Transverse colon (tissue), 4 donors: ENCODE results near the gene BMPER. TPM values are rescaled to one million over a fixed set of nuclear protein-coding genes. Genes with fewer than 3 reads are reported as not detected.

Experiments
- DNase-seq: peaks from one replicate; pipeline ENCODE4 v3.0.0-alpha.2; 2019
- H3K27ac ChIP-seq, 4 donors: fragments of 200-600 bp; sonication (generic); 2 replicates each; pipeline ENCODE4 v1.5.1; 2016 to 2018; ENCODE audit warnings: inconsistent platforms in 4 of 4
- H3K27me3 ChIP-seq: fragments of 200-600 bp; sonication (generic); 2 replicates; pipeline ENCODE4 v1.5.1; 2017; ENCODE audit warnings: inconsistent platforms
- H3K36me3 ChIP-seq, 4 donors: fragments of 200-600 bp; sonication (generic); 2 replicates each; pipeline ENCODE4 v1.5.1; 2017 to 2019; ENCODE audit warnings: inconsistent platforms in 4 of 4
- H3K4me1 ChIP-seq, 4 donors: fragments of 200-600 bp; sonication (generic); 2 replicates each; pipeline ENCODE4 v1.5.1; 2017 to 2020; ENCODE audit warnings: inconsistent platforms in 4 of 4
- H3K4me3 ChIP-seq, 4 donors: fragments of 200-600 bp; sonication (generic); 1 replicate in 1 of 4; 2 replicates in 3 of 4; pipeline versions ENCODE4 v1.5.1 to v1.6.1; 2017 to 2019; ENCODE audit warnings: inconsistent platforms in 4 of 4
- H3K9me3 ChIP-seq, 2 donors: fragments of 200-600 bp; sonication (generic); 2 replicates each; pipeline ENCODE4 v1.5.1; 2017 to 2019; ENCODE audit warnings: inconsistent platforms in 2 of 2
- EP300 ChIP-seq: sonication (generic); formaldehyde crosslinking; IDR thresholded peaks from one replicate; pipeline ENCODE4 v1.6.1; 2017; ENCODE audit warnings: antibody characterized with exemption, low read depth
- POLR2A ChIP-seq: fragments of 450-650 bp; IDR thresholded peaks from one replicate; pipeline ENCODE4 v1.6.1; 2016; ENCODE audit warnings: antibody characterized with exemption, mild to moderate bottlenecking, moderate library complexity
- POLR2AphosphoS5 ChIP-seq, 3 donors: sonication (generic); formaldehyde crosslinking; IDR thresholded peaks; one replicate each; pipeline ENCODE4 v1.6.1; 2016; ENCODE audit warnings: antibody characterized with exemption in 3 of 3
- WGBS, 2 donors: methylation state at CpG; one replicate each; pipeline ENCODE4 v1.1.5; 2018; ENCODE audit warnings: low coverage in 1 of 2; 5-methylcytosine and 5-hydroxymethylcytosine counted together
- in situ Hi-C, 4 donors: fragments of 200-750 bp; cut with MboI; loops; one replicate each; pipeline versions ENCODE4 v1.15.0 to v1.15.1; 2017; ENCODE audit warnings: low sequenced_read_pairs in 3 of 4, low pct_ligation_motif_present in 1 of 4, low pct_unique_long_range_greater_than_20kb in 1 of 4
- intact Hi-C: fragments of 100-400 bp; cut with DNase I; formaldehyde crosslinking; loops from one replicate; pipeline ENCODE4 v1.15.1; 2023; ENCODE audit warnings: low total_unique reads
- total RNA-seq, 4 donors: library from RNA; depleted of rRNA; stranded (reverse); fragments of >200 nt; gene quantifications; one replicate each; pipeline ENCODE4 v1.1.0, GENCODE V29; 2016
- TF ChIP-seq, protein P1 (sequence below), 5 experiments: fragments of 200-600 bp in 3 of 5; fragments of 450-650 bp in 2 of 5; sonication (generic) in 3 of 5; IDR thresholded peaks; 1 replicate in 2 of 5; 2 replicates in 3 of 5; pipeline ENCODE4 v1.5.1; 2016 to 2017; ENCODE audit warnings: antibody characterized with exemption in 5 of 5, inconsistent platforms in 3 of 5, mild to moderate bottlenecking in 2 of 5, moderate library complexity in 1 of 5

Gene BMPER
- total RNA-seq, 4 donors from 2014 or later: 1.00 to 2.5 (median 1.8) TPM

DNA sequence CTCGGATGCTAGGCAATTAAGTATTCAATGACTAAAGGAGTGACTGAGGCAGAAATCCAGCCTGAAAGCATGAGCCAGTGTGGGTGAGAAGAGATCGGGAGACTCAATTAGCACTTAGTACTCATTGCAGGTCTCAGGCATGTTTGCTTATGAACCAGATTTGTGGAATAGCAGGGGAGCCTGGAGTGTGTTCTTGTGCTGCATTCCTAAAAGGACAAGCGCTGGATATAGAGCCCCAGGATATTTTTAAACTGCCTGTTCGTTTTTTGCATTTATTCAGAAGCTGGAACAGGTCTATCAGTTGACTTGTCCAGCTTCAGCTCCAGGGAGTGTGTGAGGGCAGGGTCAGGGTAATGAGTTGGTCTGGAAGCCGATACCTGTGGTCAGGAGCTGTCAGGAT is 120.3 kb downstream of the BMPER start:
- H3K27me3 ChIP-seq: no peaks in the 10 kb centered on the region
- H3K27ac ChIP-seq: no peak overlapping the region
- no peaks in the 10 kb centered on the region for H3K4me1 ChIP-seq
- no peak for DNase-seq
- TF ChIP-seq POLR2A (no peak), EP300 (no peak), POLR2AphosphoS5 (IDR thresholded peaks at IDR 0.05) (no peak)
- TF ChIP-seq, protein P1, sequence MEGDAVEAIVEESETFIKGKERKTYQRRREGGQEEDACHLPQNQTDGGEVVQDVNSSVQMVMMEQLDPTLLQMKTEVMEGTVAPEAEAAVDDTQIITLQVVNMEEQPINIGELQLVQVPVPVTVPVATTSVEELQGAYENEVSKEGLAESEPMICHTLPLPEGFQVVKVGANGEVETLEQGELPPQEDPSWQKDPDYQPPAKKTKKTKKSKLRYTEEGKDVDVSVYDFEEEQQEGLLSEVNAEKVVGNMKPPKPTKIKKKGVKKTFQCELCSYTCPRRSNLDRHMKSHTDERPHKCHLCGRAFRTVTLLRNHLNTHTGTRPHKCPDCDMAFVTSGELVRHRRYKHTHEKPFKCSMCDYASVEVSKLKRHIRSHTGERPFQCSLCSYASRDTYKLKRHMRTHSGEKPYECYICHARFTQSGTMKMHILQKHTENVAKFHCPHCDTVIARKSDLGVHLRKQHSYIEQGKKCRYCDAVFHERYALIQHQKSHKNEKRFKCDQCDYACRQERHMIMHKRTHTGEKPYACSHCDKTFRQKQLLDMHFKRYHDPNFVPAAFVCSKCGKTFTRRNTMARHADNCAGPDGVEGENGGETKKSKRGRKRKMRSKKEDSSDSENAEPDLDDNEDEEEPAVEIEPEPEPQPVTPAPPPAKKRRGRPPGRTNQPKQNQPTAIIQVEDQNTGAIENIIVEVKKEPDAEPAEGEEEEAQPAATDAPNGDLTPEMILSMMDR (IDR thresholded peaks at IDR 0.05): no peak
- no peaks in the 10 kb centered on the region for H3K36me3 ChIP-seq
- 66 to 70% methylated on average over 2 to 5 of the region's 5 CpGs for WGBS, 2 donors
- no peak overlapping the region for H3K4me3 ChIP-seq
- in situ Hi-C loops (no loop called here), intact Hi-C loops (no loop called here)
- no peaks in the 10 kb centered on the region for H3K9me3 ChIP-seq

DNA sequence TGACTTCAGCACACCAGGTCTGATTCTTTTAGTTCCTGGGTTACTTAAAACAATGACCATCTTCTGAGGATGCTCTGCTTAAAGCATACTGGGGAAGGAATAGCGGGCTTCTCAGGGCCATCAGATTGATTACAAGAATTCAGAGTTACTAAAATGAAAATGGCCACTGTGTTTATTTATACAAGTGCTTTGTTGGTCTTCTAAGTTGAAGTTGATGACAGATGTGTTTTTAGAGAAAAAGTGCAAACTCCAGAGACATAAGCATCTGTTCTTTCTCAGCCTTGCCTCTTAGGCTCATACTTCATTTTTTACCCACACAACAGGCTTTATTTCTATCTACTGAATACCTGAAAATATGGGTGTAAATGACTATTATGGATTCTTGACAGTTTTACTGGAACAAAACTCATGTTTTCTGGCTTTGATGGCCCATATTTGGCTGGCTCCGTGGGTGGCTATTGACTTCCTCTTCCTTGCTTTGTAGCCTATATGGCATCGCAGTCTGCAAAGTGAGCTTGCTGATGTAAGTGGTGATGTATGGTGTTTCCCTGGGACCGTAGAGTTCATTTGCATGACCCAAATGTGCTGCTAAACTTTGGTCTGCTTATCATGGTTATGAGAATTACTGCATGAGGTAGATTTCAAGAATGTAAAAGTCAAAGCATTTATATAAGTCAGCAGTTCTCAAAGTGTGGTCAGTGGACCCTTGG is 121.3 kb downstream of the BMPER start:
- Histone ChIP-seq H3K4me3 (no peak overlapping the region), H3K4me1 (no peaks in the 10 kb centered on the region), H3K27me3 (no peaks in the 10 kb centered on the region), H3K27ac (no peak overlapping the region), H3K9me3 (no peaks in the 10 kb centered on the region), H3K36me3 (no peaks in the 10 kb centered on the region)
- in situ Hi-C loops: no loop called here
- intact Hi-C loops: no loop called here
- WGBS, 2 donors: 66 to 68% methylated on average over 3 to 4 of the region's 4 CpGs
- TF ChIP-seq POLR2AphosphoS5 (IDR thresholded peaks at IDR 0.05): no peak
- TF ChIP-seq EP300: no peak
- no peak for TF ChIP-seq POLR2A
- TF ChIP-seq, protein P1 (IDR thresholded peaks at IDR 0.05): no peak
- no peak for DNase-seq

- intact Hi-C loops: no loop called here
- peaks cover 0 to 6% (median 2%) of the 10 kb centered on the region in 4 donors for H3K4me1 ChIP-seq
- H3K27me3 ChIP-seq: no peaks in the 10 kb centered on the region
- in situ Hi-C loops: no loop called here
- H3K36me3 ChIP-seq: no peaks in the 10 kb centered on the region
- no peak overlapping the region for H3K27ac ChIP-seq
- no peak for TF ChIP-seq POLR2AphosphoS5 (IDR thresholded peaks at IDR 0.05)
- TF ChIP-seq POLR2A: no peak
- TF ChIP-seq, protein P1 (IDR thresholded peaks at IDR 0.05): no peak
- TF ChIP-seq EP300: no peak
- no peak for DNase-seq
- H3K4me3 ChIP-seq: no peak overlapping the region
- H3K9me3 ChIP-seq: no peaks in the 10 kb centered on the region
- 86 to 100% methylated on average over 1 to 2 of the region's 2 CpGs for WGBS, 2 donors
These were observed 125.8 kb downstream of the BMPER start for GRCh38 chr7:34031156-34031555.

GRCh38 chr7:34034728-34035127 is 129.4 kb downstream of the BMPER start:
- WGBS, 2 donors: 74% methylated on average over 1 of the region's 1 CpG; no CpG with 5 or more reads in 1 of the 2 donors
- H3K9me3 ChIP-seq: no peaks in the 10 kb centered on the region
- intact Hi-C loops: no loop called here
- no peak overlapping the region for H3K27ac ChIP-seq
- H3K27me3 ChIP-seq: no peaks in the 10 kb centered on the region
- in situ Hi-C loops: no loop called here
- H3K4me3 ChIP-seq: no peak overlapping the region
- TF ChIP-seq POLR2AphosphoS5 (IDR thresholded peaks at IDR 0.05): no peak
- TF ChIP-seq, protein P1 (IDR thresholded peaks at IDR 0.05): no peak
- TF ChIP-seq POLR2A: no peak
- TF ChIP-seq EP300: no peak
- no peaks in the 10 kb centered on the region for H3K36me3 ChIP-seq
- H3K4me1 ChIP-seq: peaks cover 3 to 15% (median 6%) of the 10 kb centered on the region in 4 donors
- DNase-seq: no peak
